HCT116 (cell line): Measurements from ENCODE around the gene PHTF1.

Experiments used
- EZH2 ChIP-seq: fragments of 200-600 bp; sonication (generic); IDR thresholded peaks from 2 replicates; pipeline ENCODE4 v1.6.1; 2017; ENCODE audit warnings: antibody characterized with exemption, mixed run types
- RAD21 ChIP-seq: IDR thresholded peaks from 2 replicates; pipeline ENCODE4 v1.6.1; 2012; ENCODE audit warnings: low read depth, mild to moderate bottlenecking
- TF ChIP-seq, protein P1 (sequence below), 3 experiments: fragments of 200-600 bp in 1 of 3; sonication (generic) in 1 of 3; IDR thresholded peaks in 2 of 3; conservative IDR thresholded peaks in 1 of 3; 2 replicates each; pipeline ENCODE4 v1.5.1; 2012 to 2017; ENCODE audit warnings: low read depth in 2 of 3, low read length in 2 of 3, antibody characterized with exemption in 1 of 3, borderline replicate concordance in 1 of 3, control low read depth in 1 of 3, mild to moderate bottlenecking in 1 of 3, mixed read lengths in 1 of 3, mixed run types in 1 of 3, moderate library complexity in 1 of 3; ENCODE audit not compliant: insufficient read depth in 1 of 3
- TF ChIP-seq, protein P2 (sequence below): IDR thresholded peaks from 2 replicates; pipeline ENCODE4 v1.6.1; 2012

DNA sequence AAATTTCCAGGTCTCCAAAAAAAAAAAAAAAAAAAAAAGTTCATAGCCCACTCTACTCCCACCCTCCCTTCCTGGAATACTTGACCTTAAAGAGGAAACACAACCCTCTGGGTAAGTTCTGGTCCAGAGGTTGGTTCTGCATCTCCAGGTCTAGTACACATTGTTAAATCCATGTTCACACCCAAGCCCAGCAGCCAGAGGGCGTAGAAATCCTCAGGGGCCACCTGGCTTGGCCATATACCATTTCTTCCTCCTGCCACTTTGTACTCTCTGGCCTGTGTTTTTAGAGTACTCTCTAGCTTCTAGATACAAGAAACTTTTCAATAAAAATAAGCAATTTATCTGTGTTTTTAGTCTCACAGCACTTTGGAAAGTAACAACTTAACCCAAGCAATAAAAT is 89.3 kb downstream of the PHTF1 start:
- TF ChIP-seq, protein P1, sequence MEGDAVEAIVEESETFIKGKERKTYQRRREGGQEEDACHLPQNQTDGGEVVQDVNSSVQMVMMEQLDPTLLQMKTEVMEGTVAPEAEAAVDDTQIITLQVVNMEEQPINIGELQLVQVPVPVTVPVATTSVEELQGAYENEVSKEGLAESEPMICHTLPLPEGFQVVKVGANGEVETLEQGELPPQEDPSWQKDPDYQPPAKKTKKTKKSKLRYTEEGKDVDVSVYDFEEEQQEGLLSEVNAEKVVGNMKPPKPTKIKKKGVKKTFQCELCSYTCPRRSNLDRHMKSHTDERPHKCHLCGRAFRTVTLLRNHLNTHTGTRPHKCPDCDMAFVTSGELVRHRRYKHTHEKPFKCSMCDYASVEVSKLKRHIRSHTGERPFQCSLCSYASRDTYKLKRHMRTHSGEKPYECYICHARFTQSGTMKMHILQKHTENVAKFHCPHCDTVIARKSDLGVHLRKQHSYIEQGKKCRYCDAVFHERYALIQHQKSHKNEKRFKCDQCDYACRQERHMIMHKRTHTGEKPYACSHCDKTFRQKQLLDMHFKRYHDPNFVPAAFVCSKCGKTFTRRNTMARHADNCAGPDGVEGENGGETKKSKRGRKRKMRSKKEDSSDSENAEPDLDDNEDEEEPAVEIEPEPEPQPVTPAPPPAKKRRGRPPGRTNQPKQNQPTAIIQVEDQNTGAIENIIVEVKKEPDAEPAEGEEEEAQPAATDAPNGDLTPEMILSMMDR (IDR thresholded peaks at IDR 0.05 in 2 of 3, conservative IDR thresholded peaks at IDR 0.05 in 1 of 3; ENCODE audit: borderline replicate concordance in 1 of 3, insufficient read depth in 1 of 3, low read depth in 2 of 3, low read length in 2 of 3), result no peak; a peak in 1 of 6 replicates
- TF ChIP-seq EZH2 (no peak), RAD21 (no peak; the same call in 1 of the 2 replicates)
- TF ChIP-seq, protein P2, sequence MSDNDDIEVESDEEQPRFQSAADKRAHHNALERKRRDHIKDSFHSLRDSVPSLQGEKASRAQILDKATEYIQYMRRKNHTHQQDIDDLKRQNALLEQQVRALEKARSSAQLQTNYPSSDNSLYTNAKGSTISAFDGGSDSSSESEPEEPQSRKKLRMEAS, result no peak
